MM.1S (cell line): ENCODE data around the gene ST6GAL2.

ENCODE experiments used
- DNase-seq: peaks from one replicate; pipeline ENCODE4 v3.0.0-alpha.2; 2015
- H2AFZ ChIP-seq: fragments of 300-600 bp; sonication (generic); 2 replicates; pipeline ENCODE4 v1.6.0; 2016; ENCODE audit warnings: antibody characterized with exemption, low read length
- H3F3A ChIP-seq: fragments of 300-600 bp; sonication (generic); 2 replicates; pipeline ENCODE4 v1.6.1; 2016; ENCODE audit warnings: mild to moderate bottlenecking, antibody characterized with exemption, low read length, moderate library complexity, mixed read lengths; ENCODE audit not compliant: insufficient read depth
- H3K27ac ChIP-seq: fragments of 300-600 bp; sonication (generic); 2 replicates; pipeline ENCODE4 v1.5.1; 2016; ENCODE audit warnings: mild to moderate bottlenecking, low read length
- H3K27me3 ChIP-seq: fragments of 300-600 bp; sonication (generic); replicated peaks from 2 replicates; pipeline ENCODE4 v1.6.0; 2016; ENCODE audit warnings: low read length; ENCODE audit not compliant: insufficient read depth
- H3K36me3 ChIP-seq: fragments of 300-600 bp; sonication (generic); replicated peaks from 2 replicates; pipeline ENCODE4 v1.6.1; 2016; ENCODE audit warnings: mild to moderate bottlenecking, low read length, mixed read lengths; ENCODE audit not compliant: insufficient read depth
- H3K4me1 ChIP-seq: fragments of 300-600 bp; sonication (generic); 2 replicates; pipeline ENCODE4 v1.6.1; 2016; ENCODE audit warnings: low read length, mixed read lengths
- H3K4me2 ChIP-seq: fragments of 300-600 bp; sonication (generic); 2 replicates; pipeline ENCODE4 v1.6.0; 2016; ENCODE audit warnings: low read depth, low read length
- H3K4me3 ChIP-seq: fragments of 300-600 bp; sonication (generic); 2 replicates; pipeline ENCODE4 v1.5.1; 2016; ENCODE audit warnings: low read length, mixed read lengths
- H3K79me2 ChIP-seq: fragments of 300-600 bp; sonication (generic); 2 replicates; pipeline ENCODE4 v1.6.1; 2016; ENCODE audit warnings: mixed run types, low read length, mixed read lengths
- H3K9ac ChIP-seq: fragments of 300-600 bp; sonication (generic); 2 replicates; pipeline ENCODE4 v1.6.1; 2016; ENCODE audit warnings: low read length, mixed read lengths
- H3K9me2 ChIP-seq: fragments of 300-600 bp; sonication (generic); replicated peaks from 2 replicates; pipeline ENCODE4 v1.6.1; 2016; ENCODE audit warnings: mild to moderate bottlenecking, low read length, mixed read lengths; ENCODE audit not compliant: insufficient read depth
- H3K9me3 ChIP-seq: fragments of 300-600 bp; sonication (generic); replicated peaks from 2 replicates; pipeline ENCODE4 v1.6.1; 2016; ENCODE audit warnings: mild to moderate bottlenecking, low read length, mixed read lengths; ENCODE audit not compliant: insufficient read depth
- H4K20me1 ChIP-seq: fragments of 300-600 bp; sonication (generic); 2 replicates; pipeline ENCODE4 v1.6.1; 2016; ENCODE audit warnings: mild to moderate bottlenecking, low read length, moderate library complexity, mixed read lengths; ENCODE audit not compliant: insufficient read depth
- CTCF ChIP-seq: fragments of 300-600 bp; sonication (generic); IDR thresholded peaks from 2 replicates; pipeline ENCODE4 v1.5.1; 2016; ENCODE audit warnings: antibody characterized with exemption, low read length, mixed read lengths
- EZH2 ChIP-seq: fragments of 300-600 bp; sonication (generic); optimal IDR thresholded peaks from 2 replicates; pipeline ENCODE3; 2017; ENCODE audit warnings: low read depth, mild to moderate bottlenecking, antibody characterized with exemption, low read length, mixed read lengths
- EZH2phosphoT487 ChIP-seq: fragments of 300-600 bp; sonication (generic); IDR thresholded peaks from 2 replicates; pipeline ENCODE4 v1.6.1; 2018; ENCODE audit warnings: antibody characterized with exemption, low read length

Gene ST6GAL2

GRCh38 chr2:106921451-106921850 lies 35.5 kb upstream of the ST6GAL2 start:
- Histone ChIP-seq H3K27ac (no peak overlapping the region), H3K27me3 (no peaks in the 10 kb centered on the region), H3K4me2 (no peak overlapping the region), H3K9me3 (no peaks in the 10 kb centered on the region), H3K4me3 (no peak overlapping the region), H3K9me2 (no peaks in the 10 kb centered on the region), H3K9ac (no peak overlapping the region), H3K79me2 (no peaks in the 10 kb centered on the region), H3K4me1 (no peaks in the 10 kb centered on the region), H3K36me3 (no peaks in the 10 kb centered on the region), H3F3A (no peaks in the 10 kb centered on the region), H2AFZ (no peak overlapping the region), H4K20me1 (no peaks in the 10 kb centered on the region)
- DNase-seq = no peak
- no peak for TF ChIP-seq CTCF
- no peak for TF ChIP-seq EZH2phosphoT487
- TF ChIP-seq EZH2 = no peak

GRCh38 chr2:106919012-106919411 lies 33.0 kb upstream of the ST6GAL2 start:
- Histone ChIP-seq H3K27ac (no peak overlapping the region), H3K4me2 (no peak overlapping the region)

GRCh38 chr2:106904242-106904641 lies 18.3 kb upstream of the ST6GAL2 start:
- TF ChIP-seq EZH2 (no peak), EZH2phosphoT487 (no peak), CTCF (no peak)
- no peaks in the 10 kb centered on the region for H3K4me1 ChIP-seq

More at GRCh38 chr2:106919012-106919411, 33.0 kb upstream of the ST6GAL2 start:
- Histone ChIP-seq H3F3A (no peaks in the 10 kb centered on the region), H2AFZ (no peak overlapping the region), H3K4me3 (no peak overlapping the region), H3K36me3 (no peaks in the 10 kb centered on the region), H3K79me2 (no peaks in the 10 kb centered on the region), H3K4me1 (no peaks in the 10 kb centered on the region), H3K9me2 (no peaks in the 10 kb centered on the region), H3K27me3 (no peaks in the 10 kb centered on the region), H3K9ac (no peak overlapping the region), H3K9me3 (no peaks in the 10 kb centered on the region), H4K20me1 (no peaks in the 10 kb centered on the region)
- TF ChIP-seq EZH2phosphoT487 = no peak
- TF ChIP-seq CTCF = no peak
- no peak for TF ChIP-seq EZH2
- no peak for DNase-seq

More at GRCh38 chr2:106904242-106904641, 18.3 kb upstream of the ST6GAL2 start:
- Histone ChIP-seq H3K4me2 (no peak overlapping the region), H4K20me1 (no peaks in the 10 kb centered on the region), H3K36me3 (no peaks in the 10 kb centered on the region), H3K9me2 (no peaks in the 10 kb centered on the region), H3K4me3 (no peak overlapping the region), H3K27me3 (no peaks in the 10 kb centered on the region), H3K9me3 (no peaks in the 10 kb centered on the region), H3K79me2 (no peaks in the 10 kb centered on the region), H3K9ac (no peak overlapping the region), H2AFZ (no peak overlapping the region), H3K27ac (no peak overlapping the region), H3F3A (no peaks in the 10 kb centered on the region)
- DNase-seq = no peak
